Measurements from ENCODE around the gene FMO5. TPM values are rescaled to one million over a fixed set of nuclear protein-coding genes. Genes with fewer than 3 reads are reported as not detected.

FMO5 gene
- total and polyA plus RNA-seq, 2 of the 13 experiments (the other 11 are each of a cell fraction or from before 2014, with no cell fraction given) = 48.2 to 149 TPM

DNA sequence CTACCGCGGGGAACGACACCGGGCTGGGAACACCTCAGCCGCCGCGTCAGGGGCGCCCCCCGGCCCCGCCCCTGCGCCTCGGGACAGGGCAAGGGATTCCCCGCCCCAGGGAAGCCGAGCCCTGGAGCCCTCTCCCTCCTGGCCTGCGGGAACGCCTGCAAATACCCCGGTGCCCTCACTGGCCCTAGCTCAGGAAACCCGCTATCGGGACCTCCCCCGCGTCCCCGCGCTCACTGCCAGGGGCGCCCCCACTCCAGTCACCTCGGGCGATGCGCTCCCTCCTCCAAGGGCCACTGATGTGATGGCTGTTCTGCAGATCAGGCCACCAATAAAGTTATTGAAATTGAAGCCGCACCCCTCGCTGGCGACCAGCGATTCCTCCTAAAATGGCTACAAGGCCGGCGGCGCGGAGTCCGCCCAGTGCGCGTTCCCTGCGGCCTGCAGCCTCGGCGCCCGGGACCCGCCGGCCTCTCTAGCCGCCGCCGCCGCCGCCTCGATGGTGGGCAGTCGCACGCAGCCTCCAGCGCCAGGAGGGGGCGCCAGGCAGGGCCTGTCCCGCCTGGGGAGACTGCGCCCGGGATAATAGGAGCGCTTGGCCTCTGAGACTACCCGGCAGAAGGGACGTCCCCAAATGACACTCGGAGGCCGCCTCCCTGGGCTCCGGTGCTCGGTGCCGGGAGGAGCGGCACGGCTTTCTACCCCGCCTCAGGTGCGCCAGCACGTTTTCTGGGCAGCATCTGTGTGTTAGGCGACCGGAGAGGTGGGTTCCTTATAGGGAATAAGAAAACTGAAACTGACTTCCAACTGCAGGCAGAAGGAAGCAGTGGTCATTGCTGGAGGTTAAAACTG lies 52.7 kb downstream of the FMO5 start, which contains the start of gene PRKAB2 (continued):
- peak; percentile 45 for TF ChIP-seq PPARG (CRISPR knock-in tag; conservative IDR thresholded peaks at IDR 0.05)
- TF ChIP-seq SNAPC2 (CRISPR knock-in tag; IDR thresholded peaks at IDR 0.05) = no peak
- TF ChIP-seq CSRNP2 (CRISPR knock-in tag; conservative IDR thresholded peaks at IDR 0.05; ENCODE audit: low read depth) = no peak
- 0 out of 2 replicates have a peak, but pooled peaks have one; percentile 54 for TF ChIP-seq ZNF124 (CRISPR knock-in tag; IDR thresholded peaks at IDR 0.05)
- TF ChIP-seq, protein P1, sequence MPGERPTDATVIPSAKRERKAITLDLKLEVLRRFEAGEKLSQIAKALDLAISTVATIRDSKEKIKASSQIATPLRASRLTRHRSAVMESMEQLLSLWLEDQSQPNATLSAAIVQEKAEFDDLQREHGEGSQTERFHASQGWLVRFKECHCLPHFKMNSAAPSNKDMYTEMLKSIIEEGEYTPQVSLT (CRISPR knock-in tag; IDR thresholded peaks at IDR 0.05; ENCODE audit: borderline replicate concordance, low read depth) = no peak
- peak; percentile 88 for TF ChIP-seq ASH2L (IDR thresholded peaks at IDR 0.05; ENCODE audit: insufficient read length, low read depth, low read length)
- TF ChIP-seq ZNF253 (CRISPR knock-in tag; IDR thresholded peaks at IDR 0.05; ENCODE audit: borderline replicate concordance) = no peak
- 0 out of 2 replicates have a peak, but pooled peaks have one; percentile 81 for TF ChIP-seq RARG (CRISPR knock-in tag; IDR thresholded peaks at IDR 0.05; ENCODE audit: low read depth)
- TF ChIP-seq ZNF292 (CRISPR knock-in tag; IDR thresholded peaks at IDR 0.05; ENCODE audit: borderline replicate concordance, low read depth) = no peak
- no peak for TF ChIP-seq HNRNPK (IDR thresholded peaks at IDR 0.05; ENCODE audit: low read depth, low read length, poor library complexity, severe bottlenecking)
- TF ChIP-seq FOSL1 (CRISPR knock-in tag; IDR thresholded peaks at IDR 0.05; ENCODE audit: borderline replicate concordance) = 0 out of 2 replicates have a peak, but pooled peaks have one; percentile 0
- TF ChIP-seq ZNF660 (CRISPR knock-in tag; IDR thresholded peaks at IDR 0.05; ENCODE audit: borderline replicate concordance, low read depth) = no peak
- no peak for TF ChIP-seq PRPF4 (IDR thresholded peaks at IDR 0.05; ENCODE audit: low read depth, low read length, poor library complexity, severe bottlenecking)
- TF ChIP-seq ZFY (CRISPR knock-in tag; IDR thresholded peaks at IDR 0.05) = peak; percentile 90
- peak; percentile 88 for TF ChIP-seq ZNF333 (CRISPR knock-in tag; IDR thresholded peaks at IDR 0.05; ENCODE audit: borderline replicate concordance)
- TF ChIP-seq ZNF816 (CRISPR knock-in tag; IDR thresholded peaks at IDR 0.05; ENCODE audit: borderline replicate concordance) = peak; percentile 79; the same call in 1 of the 2 replicates
- peak; percentile 36; the same call in 1 of the 2 replicates for TF ChIP-seq JUND (CRISPR knock-in tag; IDR thresholded peaks at IDR 0.05)
- TF ChIP-seq DNMT3B (CRISPR knock-in tag; conservative IDR thresholded peaks at IDR 0.05) = no peak
- TF ChIP-seq CBX1 (IDR thresholded peaks at IDR 0.05; ENCODE audit: low read depth) = no peak
- peak; percentile 42; the same call in 1 of the 2 replicates for TF ChIP-seq ZBTB7B (CRISPR knock-in tag; IDR thresholded peaks at IDR 0.05)
- no peak for TF ChIP-seq ATM (IDR thresholded peaks at IDR 0.05; ENCODE audit: borderline replicate concordance)
- no peak for TF ChIP-seq THAP8 (CRISPR knock-in tag; IDR thresholded peaks at IDR 0.05; ENCODE audit: borderline replicate concordance)
- TF ChIP-seq ZNF414 (CRISPR knock-in tag; IDR thresholded peaks at IDR 0.05) = peak; percentile 95; the same call in 1 of the 2 replicates

Data from HepG2 (cell line).